Neuronal stem cell (in vitro differentiated cells): ENCODE measurements around the gene TTC24.

Experiments
- DNase-seq: peaks from one replicate; pipeline ENCODE4 v3.0.0-alpha.2; 2013; ENCODE audit warnings: low spot score
- H2AFZ ChIP-seq: one replicate; pipeline ENCODE4 v1.6.1; 2013; ENCODE audit warnings: mild to moderate bottlenecking, low read length, inconsistent platforms
- H2AK5ac ChIP-seq: 2 replicates; pipeline ENCODE4 v1.6.1; 2013; ENCODE audit warnings: low read depth, mild to moderate bottlenecking, inconsistent platforms, low read length, moderate library complexity, mixed read lengths
- H2BK120ac ChIP-seq: 2 replicates; pipeline ENCODE4 v1.6.1; 2013; ENCODE audit warnings: low read depth, mild to moderate bottlenecking, inconsistent platforms, low read length, moderate library complexity, mixed read lengths
- H2BK12ac ChIP-seq: one replicate; pipeline ENCODE4 v1.6.1; 2013; ENCODE audit warnings: low read length, inconsistent platforms
- H2BK15ac ChIP-seq: 2 replicates; pipeline ENCODE4 v1.6.1; 2013; ENCODE audit warnings: mild to moderate bottlenecking, low read length, inconsistent platforms, mixed read lengths
- H2BK5ac ChIP-seq: one replicate; pipeline ENCODE4 v1.6.1; 2013; ENCODE audit warnings: inconsistent platforms, mild to moderate bottlenecking, low read length, moderate library complexity
- H3K14ac ChIP-seq: one replicate; pipeline ENCODE4 v1.6.1; 2013; ENCODE audit warnings: low read length, inconsistent platforms
- H3K18ac ChIP-seq: 2 replicates; pipeline ENCODE4 v1.6.1; 2013; ENCODE audit warnings: low read length, inconsistent platforms
- H3K23ac ChIP-seq: 2 replicates; pipeline ENCODE4 v1.6.1; 2013; ENCODE audit warnings: low read depth, mild to moderate bottlenecking, mixed read lengths, low read length, inconsistent platforms; ENCODE audit not compliant: poor library complexity
- H3K27ac ChIP-seq: replicated peaks from 3 replicates; pipeline ENCODE4 v1.5.1; 2013; ENCODE audit warnings: low read length, inconsistent platforms
- H3K27me3 ChIP-seq, 3 experiments: 2 replicates each; pipeline ENCODE4 v1.6.1; 2013; ENCODE audit warnings: low read length in 3 of 3, mild to moderate bottlenecking in 2 of 3, inconsistent platforms in 1 of 3, low read depth in 1 of 3, mixed read lengths in 1 of 3, moderate library complexity in 1 of 3; ENCODE audit not compliant: control insufficient read depth in 3 of 3, insufficient read depth in 3 of 3
- H3K36me3 ChIP-seq, 2 donors: replicated peaks in 1 of 2; 2 replicates each; pipeline ENCODE4 v1.6.1; 2013; ENCODE audit warnings: low read length in 2 of 2; ENCODE audit not compliant: control insufficient read depth in 2 of 2, insufficient read depth in 2 of 2
- H3K4ac ChIP-seq: 2 replicates; pipeline ENCODE4 v1.6.1; 2013; ENCODE audit warnings: inconsistent platforms, mild to moderate bottlenecking, low read length, moderate library complexity
- H3K4me1 ChIP-seq, 2 donors: 1 replicate in 1 of 2; 2 replicates in 1 of 2; pipeline ENCODE4 v1.6.1; 2013; ENCODE audit warnings: low read length in 2 of 2, low read depth in 1 of 2; ENCODE audit not compliant: control insufficient read depth in 2 of 2, insufficient read depth in 1 of 2
- H3K4me2 ChIP-seq: one replicate; pipeline ENCODE4 v1.6.1; 2013; ENCODE audit warnings: mild to moderate bottlenecking, low read length, inconsistent platforms; ENCODE audit not compliant: insufficient read depth, poor library complexity, severe bottlenecking
- H3K4me3 ChIP-seq, 2 donors: 2 replicates each; pipeline ENCODE4 v1.5.1; 2013; ENCODE audit warnings: low read length in 2 of 2, mild to moderate bottlenecking in 2 of 2, inconsistent platforms in 1 of 2, moderate library complexity in 1 of 2
- H3K79me1 ChIP-seq: one replicate; pipeline ENCODE4 v1.6.1; 2013; ENCODE audit warnings: low read depth, mild to moderate bottlenecking, inconsistent platforms, low read length, moderate library complexity
- H3K9ac ChIP-seq: one replicate; pipeline ENCODE4 v1.6.1; 2013; ENCODE audit warnings: mild to moderate bottlenecking, low read depth, low read length, inconsistent platforms; ENCODE audit not compliant: poor library complexity
- H3K9me3 ChIP-seq, 2 donors: replicated peaks in 1 of 2; 2 replicates each; pipeline versions ENCODE3 to v1.6.1; 2013; ENCODE audit warnings: low read length in 2 of 2, mild to moderate bottlenecking in 2 of 2, inconsistent platforms in 1 of 2, low read depth in 1 of 2, mixed read lengths in 1 of 2, moderate library complexity in 1 of 2; ENCODE audit not compliant: control insufficient read depth in 2 of 2, insufficient read depth in 1 of 2
- H4K8ac ChIP-seq: one replicate; pipeline ENCODE4 v1.6.1; 2013; ENCODE audit warnings: low read depth, mild to moderate bottlenecking, inconsistent platforms, low read length, moderate library complexity
- H4K91ac ChIP-seq: one replicate; pipeline ENCODE4 v1.6.1; 2013; ENCODE audit warnings: low read length, low read depth, mild to moderate bottlenecking, inconsistent platforms; ENCODE audit not compliant: poor library complexity
- WGBS, 2 donors: extraction: QIAGEN DNeasy Blood & Tissue Kit; methylation state at CpG; one replicate each; pipeline ENCODE4 v1.1.7; 2013; ENCODE audit warnings: missing lambda C conversion rate in 2 of 2, mixed read lengths in 1 of 2; ENCODE audit not compliant: insufficient read length in 2 of 2, insufficient replicate concordance in 1 of 2; ENCODE audit errors: extremely low coverage in 2 of 2; 5-methylcytosine and 5-hydroxymethylcytosine counted together

Gene TTC24

DNA sequence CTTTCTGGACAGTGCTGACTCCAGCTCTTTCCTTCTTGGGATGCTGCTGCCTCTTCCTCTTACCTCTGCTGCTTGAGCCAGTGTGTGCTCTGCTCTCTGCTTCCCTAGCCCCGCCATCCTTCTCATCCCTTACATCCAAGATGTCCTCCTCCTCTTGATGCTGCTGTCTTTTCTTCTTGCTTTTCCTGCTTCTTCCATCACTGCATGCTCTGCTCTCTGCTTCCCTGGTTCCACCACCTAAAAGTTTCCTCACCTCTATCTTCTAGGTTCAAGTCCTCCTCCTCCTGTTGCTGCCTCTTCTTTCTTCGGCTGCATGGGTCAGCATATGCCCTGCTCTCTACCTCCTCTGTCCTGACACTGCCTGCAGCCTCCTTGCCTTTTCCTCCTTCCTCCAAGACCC, 15.5 kb downstream of the TTC24 start:
- H3K14ac ChIP-seq: no peak overlapping the region
- H3K79me1 ChIP-seq: peaks cover 5% of the 10 kb centered on the region
- no peak overlapping the region for H3K4me2 ChIP-seq
- H3K36me3 ChIP-seq: peaks cover 43 to 74% of the 10 kb centered on the region in 2 donors
- no peak overlapping the region for H2AK5ac ChIP-seq
- H3K27me3 ChIP-seq: no peaks in the 10 kb centered on the region
- no peaks in the 10 kb centered on the region for H3K9me3 ChIP-seq
- H3K23ac ChIP-seq: no peak overlapping the region
- H2AFZ ChIP-seq: no peak overlapping the region
- DNase-seq: no peak
- H3K27ac ChIP-seq: no peak overlapping the region
- no peak overlapping the region for H3K4ac ChIP-seq
- H3K18ac ChIP-seq: no peak overlapping the region
- no CpG with 5 or more reads among the region's 2 CpGs for WGBS, 2 donors
- no peak overlapping the region for H2BK15ac ChIP-seq
- H3K4me3 ChIP-seq: no peak overlapping the region
- H4K8ac ChIP-seq: no peak overlapping the region
- H2BK12ac ChIP-seq: no peak overlapping the region
- H3K9ac ChIP-seq: peak overlapping the region; percentile 57
- no peak overlapping the region for H2BK120ac ChIP-seq
- H3K4me1 ChIP-seq: peaks cover 5 to 14% of the 10 kb centered on the region in 2 donors
- no peak overlapping the region for H4K91ac ChIP-seq
- no peak overlapping the region for H2BK5ac ChIP-seq

GRCh38 chr1:156596426-156596825, 16.9 kb downstream of the TTC24 start:
- H3K36me3 ChIP-seq: peaks cover 43 to 74% of the 10 kb centered on the region in 2 donors
- H4K8ac ChIP-seq: no peak overlapping the region
- H2AFZ ChIP-seq: no peak overlapping the region
- peaks cover 7 to 14% of the 10 kb centered on the region in 2 donors for H3K4me1 ChIP-seq
- no peak overlapping the region for H2BK15ac ChIP-seq
- no peak overlapping the region for H3K4me2 ChIP-seq
- no peak overlapping the region for H2BK5ac ChIP-seq
- H2AK5ac ChIP-seq: no peak overlapping the region
- H3K14ac ChIP-seq: no peak overlapping the region
- H3K4ac ChIP-seq: no peak overlapping the region
- H2BK12ac ChIP-seq: no peak overlapping the region
- H3K27me3 ChIP-seq: no peaks in the 10 kb centered on the region
- no peak overlapping the region for H3K18ac ChIP-seq
- no peak overlapping the region for H3K4me3 ChIP-seq
- no peak overlapping the region for H3K23ac ChIP-seq
- H3K79me1 ChIP-seq: peaks cover 7% of the 10 kb centered on the region
- no CpG with 5 or more reads among the region's 3 CpGs for WGBS, 2 donors
- no peak overlapping the region for H3K9ac ChIP-seq
- H2BK120ac ChIP-seq: no peak overlapping the region
- no peaks in the 10 kb centered on the region for H3K9me3 ChIP-seq
- H3K27ac ChIP-seq: no peak overlapping the region
- H4K91ac ChIP-seq: no peak overlapping the region
- DNase-seq: no peak

- peaks cover 4% of the 10 kb centered on the region for H3K79me1 ChIP-seq
- H4K91ac ChIP-seq: no peak overlapping the region
- no peak overlapping the region for H2AK5ac ChIP-seq
- H2BK5ac ChIP-seq: no peak overlapping the region
- H2BK15ac ChIP-seq: no peak overlapping the region
- no peak overlapping the region for H2BK12ac ChIP-seq
- peaks cover 5 to 12% of the 10 kb centered on the region in 2 donors for H3K4me1 ChIP-seq
- no peak overlapping the region for H3K9ac ChIP-seq
- H3K4ac ChIP-seq: no peak overlapping the region
- H3K4me2 ChIP-seq: no peak overlapping the region
- no peak overlapping the region for H3K18ac ChIP-seq
- peaks cover 41 to 66% of the 10 kb centered on the region in 2 donors for H3K36me3 ChIP-seq
- H3K9me3 ChIP-seq: no peaks in the 10 kb centered on the region
- WGBS, 2 donors: no CpG with 5 or more reads among the region's 5 CpGs
- H4K8ac ChIP-seq: no peak overlapping the region
- no peak overlapping the region for H3K27ac ChIP-seq
- no peak overlapping the region for H3K14ac ChIP-seq
- no peak overlapping the region for H2AFZ ChIP-seq
- DNase-seq: no peak
- H3K4me3 ChIP-seq: no peak overlapping the region
- no peak overlapping the region for H3K23ac ChIP-seq
- H2BK120ac ChIP-seq: no peak overlapping the region
- H3K27me3 ChIP-seq: no peaks in the 10 kb centered on the region
Measured at GRCh38 chr1:156598125-156598524, 18.6 kb downstream of the TTC24 start.

DNA sequence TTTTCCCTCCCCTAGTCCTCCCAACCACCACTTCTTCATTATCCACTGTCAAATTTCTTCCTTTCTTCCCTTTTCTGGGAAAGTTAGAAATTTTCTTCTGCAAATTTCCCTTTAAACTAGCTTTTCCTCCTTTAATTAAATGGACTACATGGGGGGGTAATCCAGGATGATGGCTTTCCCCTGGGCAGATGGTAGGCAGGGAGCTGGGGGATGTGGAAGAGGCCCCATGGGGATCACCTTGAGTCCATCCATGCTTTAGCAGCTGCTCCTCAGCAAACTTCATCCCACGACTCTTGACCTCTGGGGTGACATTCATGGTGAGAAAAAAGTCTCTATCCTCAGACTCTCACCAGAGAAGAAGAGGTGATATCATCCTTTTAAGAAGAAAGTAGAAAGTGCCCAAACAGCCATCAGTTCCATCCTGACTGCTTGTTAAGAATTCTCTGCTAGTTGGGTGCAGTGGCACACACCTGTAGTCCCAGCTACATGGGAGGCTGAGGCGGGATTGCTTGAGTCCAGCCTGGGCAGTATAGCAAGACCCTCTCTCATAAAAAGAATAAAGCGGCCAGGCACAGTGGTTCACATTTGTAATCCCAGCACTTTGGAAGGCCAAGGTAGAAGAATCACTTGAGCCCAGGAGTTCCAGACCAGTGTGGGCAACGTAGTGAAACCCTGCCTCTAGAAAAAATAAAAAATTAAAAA, 19.4 kb downstream of the TTC24 start:
- H3K4ac ChIP-seq: no peak overlapping the region
- H3K4me2 ChIP-seq: no peak overlapping the region
- no CpG with 5 or more reads among the region's 4 CpGs for WGBS, 2 donors
- no peak overlapping the region for H3K9ac ChIP-seq
- peaks cover 4% of the 10 kb centered on the region for H3K79me1 ChIP-seq
- H2BK120ac ChIP-seq: no peak overlapping the region
- H3K27ac ChIP-seq: no peak overlapping the region
- no peaks in the 10 kb centered on the region for H3K27me3 ChIP-seq
- no peak for DNase-seq
- no peak overlapping the region for H2AFZ ChIP-seq
- no peak overlapping the region for H2BK12ac ChIP-seq
- H2AK5ac ChIP-seq: no peak overlapping the region
- H3K4me1 ChIP-seq: peaks cover 5 to 12% of the 10 kb centered on the region in 2 donors
- H3K14ac ChIP-seq: no peak overlapping the region
- H3K9me3 ChIP-seq: no peaks in the 10 kb centered on the region
- no peak overlapping the region for H4K91ac ChIP-seq
- no peak overlapping the region for H3K18ac ChIP-seq
- no peak overlapping the region for H4K8ac ChIP-seq
- no peak overlapping the region for H3K4me3 ChIP-seq
- no peak overlapping the region for H2BK15ac ChIP-seq
- no peak overlapping the region for H2BK5ac ChIP-seq
- H3K23ac ChIP-seq: no peak overlapping the region
- H3K36me3 ChIP-seq: peaks cover 36 to 59% of the 10 kb centered on the region in 2 donors
